GM12892 (cell line): ENCODE results near the gene TMEM205.

ENCODE experiments used
- POLR2A ChIP-seq: IDR thresholded peaks from 2 replicates; pipeline ENCODE4 v1.6.1; 2011; ENCODE audit warnings: low read depth, low read length, control low read depth
- POLR2AphosphoS5 ChIP-seq: IDR thresholded peaks from 2 replicates; pipeline ENCODE4 v1.6.1; 2011; ENCODE audit warnings: low read depth, low read length, control low read depth

DNA sequence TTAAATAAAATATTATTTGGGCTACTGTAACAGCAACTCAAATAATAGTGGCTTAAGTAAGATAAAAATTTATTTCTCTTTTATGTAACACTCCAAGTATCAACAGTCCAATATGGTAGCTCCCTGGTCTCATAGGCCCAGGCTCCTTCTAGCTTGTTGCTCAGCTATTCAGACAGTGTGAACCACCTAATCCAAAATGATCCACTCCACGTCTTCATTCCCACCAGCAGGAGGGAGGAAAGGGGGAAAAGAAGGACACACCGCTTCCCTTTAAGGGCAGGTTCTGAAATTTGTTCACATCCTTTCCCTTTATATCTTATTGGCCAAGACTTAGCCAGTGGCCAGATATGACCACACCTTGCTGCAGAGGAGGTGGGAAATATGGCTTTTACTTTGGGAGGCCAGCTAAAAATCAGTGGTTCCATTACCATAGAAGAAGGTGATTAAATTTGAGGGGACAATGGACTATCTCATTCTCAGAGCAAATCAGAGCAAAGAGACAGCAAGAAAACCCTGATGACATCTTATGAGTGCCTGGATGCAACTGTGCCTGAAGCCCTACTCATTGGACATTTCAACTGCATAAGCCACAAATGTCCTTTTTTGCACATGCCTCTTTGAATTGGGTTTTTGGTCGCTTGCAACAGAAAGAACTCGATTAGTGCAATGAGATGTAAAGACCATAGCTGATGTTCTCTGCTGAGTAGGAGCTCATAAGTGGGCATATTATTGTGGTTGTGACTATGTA is 45.0 kb upstream of the TMEM205 start:
- TF ChIP-seq POLR2A = no peak
- TF ChIP-seq POLR2AphosphoS5 = no peak
